SJCRH30 (cell line): ENCODE measurements around the gene RABL6. TPM values are rescaled to one million over a fixed set of nuclear protein-coding genes. Genes with fewer than 3 reads are reported as not detected.
"Not testable (repeated sequence)": the region's sequence is repeated elsewhere in the genome, so short reads cannot be mapped to it uniquely, and the experiment has no call there.

Experiments
- DNase-seq, 2 experiments: peaks; one replicate each; pipeline ENCODE4 v3.0.0-alpha.2; 2015 to 2020
- H3K27ac ChIP-seq: fragments of 250-450 bp; sonication (Bioruptor Pico); 2 replicates; pipeline ENCODE4 v1.5.1; 2020; ENCODE audit warnings: mild to moderate bottlenecking, moderate library complexity
- H3K27me3 ChIP-seq: fragments of 250-450 bp; sonication (Bioruptor Pico); 2 replicates; pipeline ENCODE4 v1.5.1; 2020; ENCODE audit warnings: mild to moderate bottlenecking, moderate library complexity
- H3K36me3 ChIP-seq: fragments of 250-450 bp; sonication (Bioruptor Pico); 2 replicates; pipeline ENCODE4 v1.5.1; 2020; ENCODE audit warnings: mild to moderate bottlenecking, moderate library complexity
- H3K4me1 ChIP-seq: fragments of 250-450 bp; sonication (Bioruptor Pico); 2 replicates; pipeline ENCODE4 v1.5.1; 2020; ENCODE audit warnings: mild to moderate bottlenecking, moderate library complexity
- H3K4me3 ChIP-seq: fragments of 250-450 bp; sonication (Bioruptor Pico); 2 replicates; pipeline ENCODE4 v1.5.1; 2020; ENCODE audit warnings: mild to moderate bottlenecking, moderate library complexity
- H3K9me3 ChIP-seq: fragments of 250-450 bp; sonication (Bioruptor Pico); replicated peaks from 2 replicates; pipeline ENCODE4 v1.5.1; 2020; ENCODE audit warnings: mild to moderate bottlenecking, moderate library complexity
- total RNA-seq: library from RNA; depleted of rRNA; stranded (reverse); fragments of >200 nt; shearing (Covaris generic); gene quantifications from 2 replicates; pipeline ENCODE4 v1.2.3, GENCODE V29; 2014

Gene RABL6
- total RNA-seq, 1 experiment from 2014 or later = 102 TPM

GRCh38 chr9:136839229-136840139 is 31.7 kb downstream of the RABL6 start:
- Histone ChIP-seq H3K27ac (no peak overlapping the region), H3K4me1 (peaks cover 24% of the 10 kb centered on the region)
- no peak for DNase-seq

DNA sequence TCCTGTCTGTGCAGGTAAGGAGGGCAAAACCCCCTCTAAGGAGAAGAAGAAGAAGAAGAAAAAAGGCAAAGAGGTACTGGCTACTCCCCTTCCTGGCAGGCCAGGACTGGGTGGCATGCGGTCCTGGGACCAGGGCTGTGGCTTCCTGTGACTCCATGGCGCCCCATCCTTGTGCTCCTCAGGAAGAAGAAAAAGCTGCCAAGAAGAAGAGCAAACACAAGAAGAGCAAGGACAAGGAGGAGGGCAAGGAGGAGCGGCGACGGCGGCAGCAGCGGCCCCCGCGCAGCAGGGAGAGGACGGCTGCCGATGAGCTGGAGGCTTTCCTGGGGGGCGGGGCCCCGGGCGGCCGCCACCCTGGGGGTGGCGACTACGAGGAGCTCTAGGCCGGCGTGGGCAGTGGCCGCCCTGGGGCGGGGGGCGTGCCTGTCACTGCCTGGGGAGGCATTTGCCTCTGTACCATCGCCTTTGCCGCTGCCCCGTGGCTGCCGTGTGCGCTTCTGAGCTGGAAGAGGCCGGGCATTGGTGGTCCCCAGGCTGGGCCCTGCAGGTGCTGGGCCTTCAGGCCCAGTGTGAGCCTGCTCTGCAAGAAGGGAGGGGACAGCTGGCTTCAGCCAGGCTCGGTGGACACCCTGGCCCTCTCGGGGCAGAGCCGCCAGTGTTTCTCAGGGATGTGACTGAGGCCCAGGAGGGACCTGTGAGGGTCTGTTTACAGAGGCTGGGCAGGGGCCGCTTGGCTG is 32.6 kb downstream of the RABL6 start:
- Histone ChIP-seq H3K4me3 (no peak overlapping the region), H3K36me3 (no peaks in the 10 kb centered on the region), H3K4me1 (peaks cover 24% of the 10 kb centered on the region), H3K27me3 (no peaks in the 10 kb centered on the region), H3K9me3 (no peaks in the 10 kb centered on the region), H3K27ac (no peak overlapping the region)
- DNase-seq = no peak

More at GRCh38 chr9:136839229-136840139, 31.7 kb downstream of the RABL6 start:
- H3K27me3 ChIP-seq = no peaks in the 10 kb centered on the region
- no peaks in the 10 kb centered on the region for H3K36me3 ChIP-seq
- H3K4me3 ChIP-seq = no peak overlapping the region
- H3K9me3 ChIP-seq = no peaks in the 10 kb centered on the region

GRCh38 chr9:136840877-136841645 is 33.3 kb downstream of the RABL6 start:
- Histone ChIP-seq H3K36me3 (no peaks in the 10 kb centered on the region), H3K4me3 (no peak overlapping the region), H3K4me1 (peaks cover 24% of the 10 kb centered on the region), H3K27me3 (no peaks in the 10 kb centered on the region), H3K27ac (0 out of 2 replicates have a peak overlapping the region, but pooled peaks have one; percentile 4), H3K9me3 (no peaks in the 10 kb centered on the region)
- peak; percentile 85 to 90 for DNase-seq

DNA sequence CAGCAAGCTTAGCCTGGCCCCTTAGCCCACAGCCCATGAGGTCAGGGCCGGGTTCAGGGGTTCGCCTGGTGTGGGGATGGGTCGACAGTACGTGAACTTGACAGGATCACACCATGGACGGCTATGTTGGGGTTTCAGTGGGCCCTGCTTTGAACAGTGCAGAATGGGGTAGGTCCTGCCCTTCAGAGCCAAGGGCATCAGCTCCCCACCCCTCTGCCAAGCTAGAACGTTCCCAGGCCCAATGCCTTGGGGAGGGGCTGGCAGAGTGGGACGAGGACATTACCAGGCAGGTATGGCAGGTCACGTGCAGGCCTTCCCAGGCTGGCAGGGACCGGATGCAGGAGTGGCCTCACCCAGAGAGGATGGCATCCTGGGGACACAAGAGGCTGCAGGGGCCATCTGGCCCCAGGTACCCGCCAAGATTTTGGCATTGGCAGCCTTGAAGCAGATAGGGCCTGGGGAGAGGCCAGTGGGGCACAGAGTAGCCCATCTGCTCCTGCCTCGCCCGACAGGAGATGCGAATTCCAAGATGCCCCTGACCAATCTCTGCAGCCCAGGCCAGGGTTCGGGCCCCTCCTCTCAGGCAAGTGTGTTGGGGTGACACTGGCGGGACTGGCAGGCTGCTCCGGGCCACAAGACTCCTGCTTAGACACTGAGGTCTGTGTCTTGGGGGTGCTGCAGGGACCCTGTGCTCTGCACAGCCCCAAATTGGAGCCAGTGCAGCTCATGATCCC is 34.1 kb downstream of the RABL6 start:
- not testable (repeated sequence) for H3K9me3 ChIP-seq, DNase-seq, H3K36me3 ChIP-seq, H3K27ac ChIP-seq, H3K27me3 ChIP-seq
- Histone ChIP-seq H3K4me1 (peaks cover 24% of the 10 kb centered on the region), H3K4me3 (peak overlapping the region; percentile 54)

- H3K36me3 ChIP-seq, H3K27ac ChIP-seq, H3K27me3 ChIP-seq, H3K9me3 ChIP-seq: not testable (repeated sequence)
- Histone ChIP-seq H3K4me1 (peaks cover 24% of the 10 kb centered on the region), H3K4me3 (peak within 1 kb of the TSS; percentile 54)
- DNase-seq = peak; percentile 85 to 91
These were observed 34.7 kb downstream of the RABL6 start, which contains the start of gene AJM1 for GRCh38 chr9:136842380-136842948. TSS of gene AJM1 (plus strand) at chr9:136842478. CDS start at chr9:136844415, 1,937 bp downstream.

DNA sequence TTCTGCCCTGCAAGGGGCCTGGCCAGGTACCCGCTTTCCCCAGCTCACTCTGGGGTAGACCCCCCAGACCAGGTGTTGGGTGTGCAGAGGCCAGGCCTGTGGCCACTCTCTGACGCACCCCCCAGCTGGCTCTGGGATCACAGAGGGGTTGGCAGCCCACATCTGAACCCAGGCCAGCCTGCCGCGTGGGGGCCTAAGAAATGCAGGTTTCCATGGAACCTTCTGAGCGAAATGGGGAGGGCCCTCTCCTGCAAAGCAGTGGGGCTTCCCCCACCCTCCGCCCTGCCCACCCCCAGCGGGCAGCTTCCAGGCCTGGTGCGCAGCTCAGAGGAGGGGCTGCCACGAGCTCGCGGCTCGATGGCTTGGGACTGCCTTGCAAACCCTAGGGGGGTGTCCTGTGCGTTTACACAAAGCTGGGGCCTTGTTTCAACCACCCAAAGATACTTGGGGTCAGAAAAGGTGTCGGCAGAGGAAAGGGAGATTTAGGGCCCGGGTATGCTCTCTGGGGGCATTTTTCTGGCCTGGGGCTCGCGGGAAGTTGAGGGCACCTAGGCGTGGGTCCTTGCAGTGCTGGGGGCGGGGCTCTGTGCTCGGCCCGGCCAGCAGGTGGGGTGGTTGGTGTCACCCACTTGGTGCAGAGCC is 35.5 kb downstream of the RABL6 start:
- H3K4me3 ChIP-seq, H3K36me3 ChIP-seq, H3K27ac ChIP-seq, DNase-seq, H3K27me3 ChIP-seq, H3K9me3 ChIP-seq: not testable (repeated sequence)
- peaks cover 24% of the 10 kb centered on the region for H3K4me1 ChIP-seq

DNA sequence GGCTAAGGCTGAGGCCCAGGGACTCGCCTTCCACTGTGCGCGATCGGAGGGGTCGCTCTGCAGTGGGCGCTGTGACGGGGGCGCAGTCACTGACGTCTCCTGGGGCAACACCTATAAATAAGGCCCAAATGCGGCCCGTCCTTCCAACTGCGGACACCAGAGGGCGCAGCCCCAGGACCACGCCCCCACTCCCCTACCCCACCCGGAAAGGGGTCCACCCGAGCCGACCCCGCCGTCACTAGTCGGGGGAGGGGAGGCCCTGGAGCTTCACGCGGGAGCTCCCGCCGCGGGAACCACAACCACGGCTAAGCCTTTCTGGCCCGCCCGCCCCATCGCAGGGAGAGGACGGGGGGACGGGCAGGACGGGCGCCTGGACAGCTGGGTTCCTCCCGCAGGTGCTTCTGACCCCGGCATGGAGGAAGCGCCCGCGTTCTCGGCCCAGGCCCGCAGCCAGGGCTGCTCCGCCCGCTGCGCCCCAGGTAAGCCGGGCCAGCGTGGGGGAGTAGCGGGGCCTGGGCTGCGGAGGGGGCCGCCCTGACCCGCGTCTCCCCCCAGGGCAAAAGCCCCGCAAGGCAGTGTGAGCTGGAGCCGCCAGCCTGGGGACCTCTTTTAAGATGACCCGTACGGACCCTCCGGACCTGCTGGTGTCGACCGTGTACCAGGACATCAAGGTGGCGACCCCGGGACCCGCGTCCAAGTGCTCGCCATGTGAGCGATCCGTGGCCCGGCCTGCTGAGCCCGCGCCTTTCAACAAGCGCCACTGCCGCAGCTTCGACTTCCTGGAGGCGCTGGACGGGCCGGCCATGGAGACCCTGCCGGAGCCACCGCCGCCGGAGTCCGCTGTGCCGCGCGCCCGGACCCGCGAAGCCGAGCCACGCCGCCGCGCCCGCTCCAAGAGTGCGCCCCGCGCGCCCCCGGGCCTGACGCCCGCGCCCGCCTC is 36.3 kb downstream of the RABL6 start:
- H3K36me3 ChIP-seq, H3K27ac ChIP-seq, H3K4me3 ChIP-seq, H3K9me3 ChIP-seq, H3K27me3 ChIP-seq: not testable (repeated sequence)
- peak in 1 of 2 experiments; percentile 48 for DNase-seq
- peaks cover 24% of the 10 kb centered on the region for H3K4me1 ChIP-seq

- Histone ChIP-seq H3K4me3 (no peak overlapping the region), H3K4me1 (peaks cover 24% of the 10 kb centered on the region), H3K27me3 (no peaks in the 10 kb centered on the region), H3K36me3 (no peaks in the 10 kb centered on the region), H3K9me3 (no peaks in the 10 kb centered on the region), H3K27ac (no peak overlapping the region)
- no peak for DNase-seq
These were observed 37.2 kb downstream of the RABL6 start for GRCh38 chr9:136844761-136845464.

GRCh38 chr9:136845465-136846260 is 37.9 kb downstream of the RABL6 start:
- no peak for DNase-seq
- Histone ChIP-seq H3K4me3 (no peak overlapping the region), H3K36me3 (no peaks in the 10 kb centered on the region), H3K4me1 (peaks cover 18% of the 10 kb centered on the region), H3K9me3 (no peaks in the 10 kb centered on the region), H3K27me3 (no peaks in the 10 kb centered on the region), H3K27ac (no peak overlapping the region)

GRCh38 chr9:136846376-136847087 is 38.8 kb downstream of the RABL6 start:
- no peaks in the 10 kb centered on the region for H3K27me3 ChIP-seq
- H3K36me3 ChIP-seq = no peaks in the 10 kb centered on the region
- no peak overlapping the region for H3K4me3 ChIP-seq
- no peak for DNase-seq
- H3K9me3 ChIP-seq = no peaks in the 10 kb centered on the region
- no peak overlapping the region for H3K27ac ChIP-seq
- peaks cover 9% of the 10 kb centered on the region for H3K4me1 ChIP-seq
